CD14-positive monocyte (primary cell): ENCODE results near the gene TMEM109. TPM values are rescaled to one million over a fixed set of nuclear protein-coding genes. Genes with fewer than 3 reads are reported as not detected.

Experiments
- DNase-seq, 3 donors: peaks; one replicate each; pipeline ENCODE4 v3.0.0-alpha.2; 2011 to 2022
- H2AFZ ChIP-seq: 2 replicates; pipeline ENCODE4 v1.6.0; 2012; ENCODE audit warnings: mild to moderate bottlenecking, low read depth, low read length, inconsistent platforms; ENCODE audit not compliant: insufficient read depth, poor library complexity, severe bottlenecking
- H3K27ac ChIP-seq, 2 donors: 1 replicate in 1 of 2; 2 replicates in 1 of 2; pipeline ENCODE4 v1.5.1; 2012 to 2013; ENCODE audit warnings: low read length in 2 of 2, control low read depth in 1 of 2, inconsistent platforms in 1 of 2, low read depth in 1 of 2, mild to moderate bottlenecking in 1 of 2
- H3K27me3 ChIP-seq, 2 donors: one replicate each; pipeline versions ENCODE4 v1.6.0 to v1.6.1; 2011 to 2013; ENCODE audit warnings: low read length in 2 of 2; ENCODE audit not compliant: control insufficient read depth in 2 of 2, insufficient read depth in 2 of 2
- H3K36me3 ChIP-seq, 2 donors: replicated peaks in 1 of 2; 1 replicate in 1 of 2; 2 replicates in 1 of 2; pipeline versions ENCODE4 v1.5.1 to v1.6.1; 2012 to 2013; ENCODE audit warnings: low read length in 2 of 2, control low read depth in 1 of 2, inconsistent platforms in 1 of 2, mild to moderate bottlenecking in 1 of 2; ENCODE audit not compliant: insufficient read depth in 2 of 2, control insufficient read depth in 1 of 2
- H3K4me1 ChIP-seq, 2 donors: 1 replicate in 1 of 2; 2 replicates in 1 of 2; pipeline versions ENCODE4 v1.5.1 to v1.6.1; 2012 to 2013; ENCODE audit warnings: low read length in 2 of 2, control low read depth in 1 of 2, inconsistent platforms in 1 of 2, mild to moderate bottlenecking in 1 of 2, moderate library complexity in 1 of 2; ENCODE audit not compliant: insufficient read depth in 2 of 2, control insufficient read depth in 1 of 2
- H3K4me2 ChIP-seq: replicated peaks from 2 replicates; pipeline ENCODE3; 2012; ENCODE audit warnings: low read length, moderate library complexity, mild to moderate bottlenecking; ENCODE audit not compliant: poor library complexity, severe bottlenecking; ENCODE audit errors: extremely low read depth
- H3K4me3 ChIP-seq, 3 experiments: fragments of 200-600 bp in 1 of 3; sonication (generic) in 1 of 3; replicated peaks in 1 of 3; 1 replicate in 2 of 3; 2 replicates in 1 of 3; pipeline ENCODE4 v1.5.1; 2011 to 2013; ENCODE audit warnings: low read length in 3 of 3, mild to moderate bottlenecking in 3 of 3, control low read depth in 2 of 3, low read depth in 2 of 3, inconsistent platforms in 1 of 3, moderate library complexity in 1 of 3
- H3K79me2 ChIP-seq: 2 replicates; pipeline ENCODE4 v1.6.0; 2012; ENCODE audit warnings: mild to moderate bottlenecking, control low read depth, inconsistent platforms, low read length, moderate library complexity; ENCODE audit not compliant: insufficient read depth
- H3K9ac ChIP-seq: 2 replicates; pipeline ENCODE4 v1.6.0; 2017; ENCODE audit warnings: low read length, mild to moderate bottlenecking; ENCODE audit not compliant: insufficient read depth, poor library complexity, severe bottlenecking
- H3K9me3 ChIP-seq, 2 donors: replicated peaks in 1 of 2; 1 replicate in 1 of 2; 2 replicates in 1 of 2; pipeline versions ENCODE4 v1.5.1 to v1.6.1; 2012 to 2013; ENCODE audit warnings: low read length in 2 of 2, control low read depth in 1 of 2; ENCODE audit not compliant: control insufficient read depth in 1 of 2, insufficient read depth in 1 of 2
- H4K20me1 ChIP-seq: 2 replicates; pipeline ENCODE4 v1.6.0; 2012; ENCODE audit warnings: mild to moderate bottlenecking, low read length, control low read depth, moderate library complexity; ENCODE audit not compliant: insufficient read depth
- H3K27ac Mint-ChIP-seq, 7 donors: one replicate each; pipeline ENCODE4 v1.8.0; 2020; ENCODE audit warnings: mild to moderate bottlenecking in 7 of 7, mixed read lengths in 7 of 7, moderate library complexity in 6 of 7, inconsistent platforms in 2 of 7
- H3K27me3 Mint-ChIP-seq, 3 donors: one replicate each; pipeline ENCODE4 v1.8.0; 2021 to 2022; ENCODE audit warnings: low read depth in 3 of 3, mild to moderate bottlenecking in 3 of 3, mixed read lengths in 3 of 3, moderate library complexity in 3 of 3, inconsistent platforms in 1 of 3
- H3K36me3 Mint-ChIP-seq, 2 donors: one replicate each; pipeline ENCODE4 v1.8.0; 2020; ENCODE audit warnings: mixed read lengths in 2 of 2, inconsistent platforms in 1 of 2, mild to moderate bottlenecking in 1 of 2
- H3K4me1 Mint-ChIP-seq: one replicate; pipeline ENCODE4 v1.8.0; 2020; ENCODE audit warnings: mild to moderate bottlenecking, mixed read lengths
- H3K4me3 Mint-ChIP-seq, 2 donors: one replicate each; pipeline ENCODE4 v1.8.0; 2020; ENCODE audit warnings: mild to moderate bottlenecking in 2 of 2, mixed read lengths in 2 of 2, moderate library complexity in 1 of 2
- H3K9me3 Mint-ChIP-seq, 7 donors: one replicate each; pipeline ENCODE4 v1.8.0; 2020 to 2022; ENCODE audit warnings: mixed read lengths in 7 of 7, mild to moderate bottlenecking in 6 of 7, moderate library complexity in 6 of 7, inconsistent platforms in 2 of 7
- CTCF ChIP-seq: fragments of 200-600 bp; IDR thresholded peaks from one replicate; pipeline ENCODE4 v1.8.0; 2022; ENCODE audit warnings: antibody characterized with exemption, mild to moderate bottlenecking
- WGBS: methylation state at CpG from one replicate; pipeline ENCODE4 v1.1.5; 2013; ENCODE audit warnings: missing lambda C conversion rate; ENCODE audit not compliant: insufficient coverage; 5-methylcytosine and 5-hydroxymethylcytosine counted together
- intact Hi-C, 2 donors: fragments of 100-400 bp; cut with micrococcal nuclease; formaldehyde crosslinking; loops; one replicate each; pipeline versions ENCODE4 v1.15.0 to v1.15.1; 2023
- polyA plus RNA-seq, 3 donors: library from polyadenylated mRNA; depleted of rRNA in 1 of 3; unstranded in 2 of 3; stranded (reverse) in 1 of 3; fragments of 300-500 nt in 2 of 3; fragments of >200 nt in 1 of 3; fragmentation: Illumina TruSeq in 2 of 3; gene quantifications; 1 replicate in 2 of 3; 2 replicates in 1 of 3; pipeline ENCODE4 v1.2.3, GENCODE V29; 2012 to 2021

TMEM109 gene
- polyA plus RNA-seq, 3 donors, result 22.7 to 112 (median 110) TPM

DNA sequence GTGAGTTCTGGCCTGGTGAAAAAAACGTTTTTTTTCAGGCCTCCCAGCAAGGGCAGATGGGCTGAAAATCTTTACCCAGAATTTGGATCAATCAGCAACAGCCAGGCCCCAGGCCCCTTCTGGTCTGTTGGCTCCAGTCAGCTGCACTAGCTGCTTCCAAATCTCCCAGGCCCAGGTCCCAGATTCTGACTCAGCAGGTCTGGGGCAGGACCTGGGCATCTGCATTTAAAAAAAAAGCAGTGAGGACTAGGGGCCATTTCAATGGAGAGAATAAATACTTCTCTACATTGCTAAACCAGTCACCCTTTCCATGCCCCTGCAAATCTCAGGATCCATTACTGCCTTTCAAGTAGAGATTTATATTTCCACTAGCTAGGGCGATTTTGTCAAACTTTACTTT, 33.7 kb downstream of the TMEM109 start:
- Histone ChIP-seq H4K20me1 (peaks cover 85% of the 10 kb centered on the region), H3K27me3 (no peaks in the 10 kb centered on the region), H3K4me3 (no peak overlapping the region), H2AFZ (no peak overlapping the region), H3K79me2 (peaks cover 71% of the 10 kb centered on the region), H3K9ac (no peak overlapping the region), H3K4me1 (peaks cover 38 to 68% of the 10 kb centered on the region in 2 donors), H3K36me3 (peaks cover 48 to 64% of the 10 kb centered on the region in 2 donors), H3K9me3 (no peaks in the 10 kb centered on the region), H3K4me2 (peak overlapping the region; percentile 3), H3K27ac (no peak overlapping the region)
- intact Hi-C loops, result no loop called here
- Mint-ChIP-seq H3K4me1 (peaks cover 65% of the 10 kb centered on the region), H3K27me3 (peaks cover 6 to 15% (median 13%) of the 10 kb centered on the region in 3 donors), H3K36me3 (peaks cover 71 to 77% of the 10 kb centered on the region in 2 donors), H3K4me3 (no peak overlapping the region), H3K27ac (no peak overlapping the region), H3K9me3 (peaks cover 0 to 7% (median 0%) of the 10 kb centered on the region in 7 donors)
- 50% methylated on average over 1 of the region's 2 CpGs for WGBS
- DNase-seq, result no peak
- no peak for TF ChIP-seq CTCF

DNA sequence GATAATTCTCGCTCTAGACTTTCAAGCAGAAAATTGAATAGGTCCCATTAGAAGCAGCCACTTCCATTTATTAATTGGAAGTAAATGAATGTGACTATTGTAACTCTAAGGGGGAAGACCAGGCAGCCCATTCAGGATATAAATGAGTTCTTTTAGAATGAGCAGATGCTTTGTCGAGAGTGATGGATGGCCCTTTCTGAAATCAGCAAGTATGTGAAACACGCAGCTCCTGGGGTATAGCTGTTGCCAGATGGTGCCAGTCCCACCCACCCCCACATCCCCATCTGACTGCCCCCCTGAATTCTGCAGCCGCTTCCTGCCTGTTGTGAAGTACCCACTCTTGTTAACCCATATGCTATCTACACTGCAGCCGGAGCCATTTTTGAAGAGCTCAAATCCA, 34.3 kb downstream of the TMEM109 start:
- no peak overlapping the region for H3K9ac ChIP-seq
- DNase-seq, result no peak
- Mint-ChIP-seq H3K4me1 (peaks cover 70% of the 10 kb centered on the region), H3K4me3 (peak overlapping the region; percentile 76 to 95), H3K27me3 (peaks cover 6 to 17% (median 15%) of the 10 kb centered on the region in 3 donors), H3K9me3 (peaks cover 0 to 7% (median 0%) of the 10 kb centered on the region in 7 donors), H3K27ac (peak overlapping the region in 3 of 7 donors; percentile 6 to 41 (median 13)), H3K36me3 (peaks cover 65 to 76% of the 10 kb centered on the region in 2 donors)
- TF ChIP-seq CTCF, result no peak
- H3K79me2 ChIP-seq, result peaks cover 71% of the 10 kb centered on the region
- intact Hi-C loops, result no loop called here
- no peaks in the 10 kb centered on the region for H3K9me3 ChIP-seq
- peaks cover 79% of the 10 kb centered on the region for H4K20me1 ChIP-seq
- H2AFZ ChIP-seq, result no peak overlapping the region
- peak overlapping the region; percentile 94 for H3K4me2 ChIP-seq
- WGBS, result 100% methylated on average over 2 of the region's 5 CpGs
- H3K36me3 ChIP-seq, result peaks cover 42 to 59% of the 10 kb centered on the region in 2 donors
- H3K4me3 ChIP-seq, result peak overlapping the region in 1 of 3 experiments; percentile 94
- peaks cover 44 to 73% of the 10 kb centered on the region in 2 donors for H3K4me1 ChIP-seq
- no peaks in the 10 kb centered on the region for H3K27me3 ChIP-seq
- H3K27ac ChIP-seq, result no peak overlapping the region
